Mucosa of rectum (tissue), 2 donors: ENCODE results near the gene FGF14.

Source experiments
- H3K27ac ChIP-seq, 2 donors: one replicate each; pipeline ENCODE4 v1.7.0; 2013; ENCODE audit warnings: inconsistent platforms in 2 of 2, low read depth in 2 of 2, low read length in 2 of 2
- H3K27me3 ChIP-seq, 2 donors: one replicate each; pipeline ENCODE4 v1.7.0; 2013; ENCODE audit warnings: low read length in 2 of 2; ENCODE audit not compliant: control insufficient read depth in 2 of 2, insufficient read depth in 2 of 2
- H3K36me3 ChIP-seq, 2 donors: one replicate each; pipeline ENCODE4 v1.7.0; 2013; ENCODE audit warnings: low read length in 2 of 2; ENCODE audit not compliant: control insufficient read depth in 2 of 2, insufficient read depth in 2 of 2
- H3K4me1 ChIP-seq, 2 donors: one replicate each; pipeline ENCODE4 v1.7.0; 2013; ENCODE audit warnings: low read length in 2 of 2, mild to moderate bottlenecking in 1 of 2; ENCODE audit not compliant: control insufficient read depth in 2 of 2, insufficient read depth in 2 of 2
- H3K4me3 ChIP-seq, 2 donors: one replicate each; pipeline ENCODE4 v1.7.0; 2013; ENCODE audit warnings: low read length in 2 of 2
- H3K9ac ChIP-seq, 2 donors: one replicate each; pipeline ENCODE4 v1.7.0; 2013; ENCODE audit warnings: low read length in 2 of 2, low read depth in 1 of 2, mild to moderate bottlenecking in 1 of 2
- H3K9me3 ChIP-seq, 2 donors: one replicate each; pipeline ENCODE4 v1.7.0; 2013; ENCODE audit warnings: low read length in 2 of 2; ENCODE audit not compliant: control insufficient read depth in 2 of 2
- donor health status: healthy.
- donor health status: Normal muscosa, but diverticular disease.

Gene FGF14

DNA sequence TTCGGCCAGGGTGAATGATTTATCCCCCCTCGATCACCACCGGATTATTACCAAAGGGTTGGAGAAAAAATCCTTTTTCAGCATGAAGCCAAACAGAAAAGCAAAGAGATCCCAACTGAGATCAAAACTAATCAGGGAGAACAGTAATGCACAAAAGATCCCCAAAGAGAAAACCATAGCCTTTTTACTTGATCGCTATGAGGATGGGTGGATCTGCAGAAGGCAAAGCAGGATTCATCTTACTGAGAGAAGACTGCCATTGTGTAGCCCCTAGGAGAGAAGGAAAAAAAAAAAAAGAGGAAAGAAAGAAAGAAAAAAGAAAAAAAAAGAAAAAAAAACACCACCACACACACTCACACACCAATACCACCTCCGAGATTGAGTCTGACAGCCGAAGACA, at the start of gene FGF14:
TSS of gene FGF14 (minus strand) at position 283 of the 400 bp plus-strand sequence.
- Histone ChIP-seq H3K4me3 (peak within 1 kb of the TSS; percentile 24 to 43), H3K36me3 (no peaks in the 10 kb centered on the region), H3K9me3 (no peaks in the 10 kb centered on the region), H3K27me3 (peaks cover 14 to 35% of the 10 kb centered on the region in 2 donors), H3K9ac (no peak within 1 kb of the TSS), H3K27ac (no peak within 1 kb of the TSS), H3K4me1 (no peaks in the 10 kb centered on the region)

GRCh38 chr13:102443249-102443648, 41.4 kb upstream of the FGF14 start:
- H3K4me3 ChIP-seq = no peak overlapping the region
- no peaks in the 10 kb centered on the region for H3K9me3 ChIP-seq
- no peaks in the 10 kb centered on the region for H3K36me3 ChIP-seq
- no peak overlapping the region for H3K9ac ChIP-seq
- no peaks in the 10 kb centered on the region for H3K27me3 ChIP-seq
- H3K4me1 ChIP-seq = no peaks in the 10 kb centered on the region
- H3K27ac ChIP-seq = no peak overlapping the region

- Histone ChIP-seq H3K4me3 (no peak overlapping the region), H3K9ac (no peak overlapping the region), H3K27ac (no peak overlapping the region), H3K9me3 (no peaks in the 10 kb centered on the region), H3K27me3 (no peaks in the 10 kb centered on the region), H3K4me1 (no peaks in the 10 kb centered on the region), H3K36me3 (no peaks in the 10 kb centered on the region)
Measured at GRCh38 chr13:102441085-102441484, 39.2 kb upstream of the FGF14 start.

GRCh38 chr13:102440259-102440936, 38.5 kb upstream of the FGF14 start:
- H3K27ac ChIP-seq = no peak overlapping the region
- H3K4me3 ChIP-seq = no peak overlapping the region
- H3K9me3 ChIP-seq = no peaks in the 10 kb centered on the region
- H3K36me3 ChIP-seq = no peaks in the 10 kb centered on the region
- no peak overlapping the region for H3K9ac ChIP-seq
- no peaks in the 10 kb centered on the region for H3K27me3 ChIP-seq
- no peaks in the 10 kb centered on the region for H3K4me1 ChIP-seq

GRCh38 chr13:102422690-102423089, 20.8 kb upstream of the FGF14 start:
- H3K9me3 ChIP-seq = no peaks in the 10 kb centered on the region
- no peak overlapping the region for H3K27ac ChIP-seq

DNA sequence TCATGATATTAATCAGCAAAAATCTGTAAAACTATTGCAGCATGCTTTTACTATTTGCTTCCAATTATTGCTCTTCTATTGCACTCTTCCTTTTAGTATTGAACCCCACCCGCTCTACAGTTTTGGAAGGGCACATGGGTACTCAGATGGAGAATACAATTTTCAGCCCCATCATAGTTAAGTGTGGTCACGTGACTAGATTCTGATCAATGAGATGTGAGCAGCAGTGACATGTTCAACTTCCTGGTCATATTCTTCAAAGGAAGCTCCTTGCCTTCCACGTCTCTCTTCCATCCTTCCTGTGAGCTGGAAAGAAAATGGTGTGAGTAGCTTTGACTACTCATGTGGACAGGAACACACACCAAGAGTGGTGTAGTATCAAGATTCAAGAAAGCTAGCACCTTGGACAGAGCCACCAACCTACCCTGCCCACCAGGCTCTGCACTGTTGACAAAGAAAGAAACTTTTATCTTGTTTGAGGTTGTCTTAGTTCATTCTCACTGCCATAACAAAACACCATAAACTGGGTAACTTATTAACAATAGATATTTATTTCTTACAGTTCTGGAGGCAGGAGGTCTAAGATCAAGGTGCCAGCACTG, 3.8 kb upstream of the FGF14 start:
- no peaks in the 10 kb centered on the region for H3K36me3 ChIP-seq
- H3K9me3 ChIP-seq = no peaks in the 10 kb centered on the region
- peaks cover 11 to 18% of the 10 kb centered on the region in 2 donors for H3K27me3 ChIP-seq
- no peak overlapping the region for H3K4me3 ChIP-seq
- no peak overlapping the region for H3K9ac ChIP-seq
- H3K27ac ChIP-seq = no peak overlapping the region
- H3K4me1 ChIP-seq = no peaks in the 10 kb centered on the region

More at GRCh38 chr13:102422690-102423089, 20.8 kb upstream of the FGF14 start:
- no peak overlapping the region for H3K4me3 ChIP-seq
- no peaks in the 10 kb centered on the region for H3K27me3 ChIP-seq
- no peaks in the 10 kb centered on the region for H3K4me1 ChIP-seq
- H3K9ac ChIP-seq = no peak overlapping the region
- no peaks in the 10 kb centered on the region for H3K36me3 ChIP-seq

DNA sequence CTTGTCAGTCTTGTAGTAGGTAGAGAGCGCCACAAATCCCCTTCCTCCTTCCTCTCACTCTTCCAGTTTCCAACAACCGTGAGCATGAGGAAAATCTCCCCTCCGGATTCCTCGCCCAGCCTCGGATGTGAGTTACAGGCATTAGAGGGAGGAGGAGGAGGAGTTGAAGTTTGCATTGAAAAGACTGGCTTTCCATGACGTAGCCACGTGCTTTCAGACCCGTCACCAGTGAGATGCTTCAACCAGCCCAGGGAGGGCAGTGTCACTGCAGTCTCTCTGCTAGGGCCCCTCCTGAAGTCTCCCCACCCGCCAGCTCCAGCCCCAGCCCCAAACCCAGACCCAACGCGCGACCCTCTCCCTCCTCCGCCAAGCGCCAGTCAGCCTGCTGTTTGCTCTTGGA, 442 bp upstream of the FGF14 start:
- Histone ChIP-seq H3K4me1 (no peaks in the 10 kb centered on the region), H3K27ac (no peak overlapping the region), H3K9ac (no peak overlapping the region)

GRCh38 chr13:102401265-102401664, 583 bp downstream of the FGF14 start:
- H3K4me1 ChIP-seq = no peaks in the 10 kb centered on the region
- H3K4me3 ChIP-seq = peak overlapping the region; percentile 4 to 43
- no peak overlapping the region for H3K9ac ChIP-seq
- H3K36me3 ChIP-seq = no peaks in the 10 kb centered on the region
- no peaks in the 10 kb centered on the region for H3K9me3 ChIP-seq
- H3K27ac ChIP-seq = no peak overlapping the region
- H3K27me3 ChIP-seq = peaks cover 14 to 35% of the 10 kb centered on the region in 2 donors

More for the DNA sequence above, 442 bp upstream of the FGF14 start:
- Histone ChIP-seq H3K36me3 (no peaks in the 10 kb centered on the region), H3K27me3 (peaks cover 14 to 35% of the 10 kb centered on the region in 2 donors), H3K4me3 (peak overlapping the region; percentile 18 to 43), H3K9me3 (no peaks in the 10 kb centered on the region)

- H3K36me3 ChIP-seq = no peaks in the 10 kb centered on the region
- H3K27me3 ChIP-seq = peaks cover 14 to 35% of the 10 kb centered on the region in 2 donors
- H3K9ac ChIP-seq = peak overlapping the region in 1 of 2 donors; percentile 24
- H3K4me1 ChIP-seq = no peaks in the 10 kb centered on the region
- H3K4me3 ChIP-seq = peak overlapping the region; percentile 43 to 47
- H3K9me3 ChIP-seq = no peaks in the 10 kb centered on the region
- H3K27ac ChIP-seq = no peak overlapping the region
Measured at GRCh38 chr13:102400675-102401145, 1.1 kb downstream of the FGF14 start.

- Histone ChIP-seq H3K27ac (no peak overlapping the region), H3K9me3 (no peaks in the 10 kb centered on the region), H3K4me3 (peak overlapping the region; percentile 43 to 47), H3K27me3 (peaks cover 14 to 35% of the 10 kb centered on the region in 2 donors), H3K4me1 (peaks cover 0 to 3% of the 10 kb centered on the region in 2 donors), H3K36me3 (no peaks in the 10 kb centered on the region), H3K9ac (peak overlapping the region in 1 of 2 donors; percentile 24)
Measured at GRCh38 chr13:102399791-102400674, 1.8 kb downstream of the FGF14 start.
